NCI-H146 (cell line): ENCODE data around the gene MMS19.
"Not testable (repeated sequence)": the region's sequence is repeated elsewhere in the genome, so short reads cannot be mapped to it uniquely, and the experiment has no call there.

ENCODE experiments used
- DNase-seq: peaks from one replicate; lab custom pipeline; 2025; lab: John Stamatoyannopoulos, UW

MMS19 gene

DNA sequence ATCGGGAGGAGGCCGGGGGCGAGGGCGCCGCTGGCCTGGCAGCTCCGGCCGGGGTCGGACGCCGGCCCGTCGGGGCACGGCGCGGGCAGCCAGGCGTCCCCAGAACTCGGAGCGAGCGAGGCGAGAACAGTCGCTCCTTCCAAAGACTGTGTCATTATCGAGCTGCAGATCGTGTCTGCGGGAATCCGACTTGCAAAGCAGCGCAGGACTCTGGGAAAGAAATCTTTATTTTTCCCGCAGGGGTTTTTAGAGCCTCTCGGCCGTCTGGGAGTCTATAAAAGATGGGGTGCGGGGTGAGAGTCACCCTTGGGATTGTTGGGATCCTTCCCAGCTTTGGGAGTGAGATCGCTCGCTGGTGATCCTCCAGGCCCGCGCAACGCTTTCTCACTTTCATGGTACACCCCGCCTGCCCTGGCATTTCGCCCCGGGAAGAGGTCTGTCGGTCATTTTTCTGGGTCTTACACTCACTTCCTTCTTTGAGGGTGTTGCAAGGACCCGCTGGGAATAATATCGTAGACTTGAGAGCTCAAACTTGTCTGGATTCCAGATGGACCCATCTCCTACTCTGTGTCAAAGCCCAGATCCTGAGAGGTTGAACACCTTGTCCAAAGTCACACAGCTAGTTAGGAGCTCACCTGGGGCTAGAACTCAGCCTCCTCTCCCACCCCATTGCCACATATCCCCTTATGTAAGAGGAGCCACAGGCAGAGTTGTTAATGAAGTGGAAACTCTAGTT, 1.5 kb upstream of the MMS19 start:
- DNase-seq, result peak; percentile 57

- peak; percentile 57 for DNase-seq
These were observed 779 bp upstream of the MMS19 start, which contains the start of gene UBTD1 for GRCh38 chr10:97498841-97499560. UBTD1 (plus strand) TSS chr10:97498924; CDS start chr10:97499204, 280 bp downstream.

DNA sequence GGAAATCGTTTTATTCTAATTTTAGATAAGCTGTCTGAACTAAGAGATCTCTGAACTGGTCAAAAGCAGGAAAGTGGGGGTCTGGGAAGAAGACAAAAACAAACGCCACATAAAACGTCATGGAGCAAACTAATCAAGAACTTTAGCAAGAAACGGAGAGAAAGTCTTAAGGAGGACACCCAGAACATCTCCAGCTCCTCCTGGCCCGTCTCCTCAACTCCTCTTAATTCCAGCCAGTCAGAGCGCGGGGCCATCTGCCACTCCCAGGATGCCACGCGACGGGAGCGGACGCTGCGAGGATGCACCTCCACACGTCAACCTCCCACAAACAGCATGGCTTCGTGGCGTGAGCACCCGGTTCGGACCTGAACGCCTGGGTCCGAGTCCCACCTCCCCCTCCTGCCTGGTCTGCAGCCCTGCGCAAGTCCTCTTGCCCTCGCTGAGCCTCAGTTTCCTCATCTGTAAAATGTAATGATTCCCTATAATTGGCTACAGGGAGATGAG, 598 bp downstream of the MMS19 start:
- peak; percentile 80 for DNase-seq

DNA sequence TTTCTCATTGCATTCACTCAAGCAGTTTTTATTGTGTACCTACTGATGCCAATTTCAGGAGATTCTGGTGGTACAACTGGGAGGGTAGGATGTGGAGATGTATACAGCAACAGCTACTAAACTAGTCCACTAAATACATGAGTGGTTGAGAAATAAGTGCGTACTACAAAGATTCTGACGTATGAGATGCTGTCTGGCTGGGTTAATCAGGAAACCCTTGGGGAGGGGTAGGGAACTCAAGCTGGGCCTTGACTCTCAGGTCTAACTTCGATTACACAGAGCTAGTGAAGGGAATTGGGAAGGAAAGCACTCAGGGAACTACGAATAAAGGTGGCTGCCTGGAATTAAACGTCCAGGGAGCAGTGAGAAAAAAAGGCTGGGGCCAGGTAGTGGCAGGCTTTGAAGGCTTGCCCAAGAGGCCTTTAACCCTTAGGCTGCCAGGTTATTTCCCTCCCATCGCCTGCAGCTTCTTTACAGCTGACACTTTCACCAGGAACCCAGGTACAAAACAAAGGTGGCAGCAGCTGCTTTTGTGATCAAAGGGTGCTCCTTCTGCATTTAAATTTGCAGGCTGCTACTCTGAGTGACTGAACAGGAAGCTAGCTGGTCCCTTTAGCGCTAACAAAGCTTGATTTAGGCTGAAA, 3.2 kb downstream of the MMS19 start:
- no peak for DNase-seq

GRCh38 chr10:97494151-97494550, 4.1 kb downstream of the MMS19 start:
- DNase-seq, result no peak

GRCh38 chr10:97490592-97490991, 7.6 kb downstream of the MMS19 start:
- no peak for DNase-seq

- DNase-seq, result no peak
These were observed 12.5 kb downstream of the MMS19 start for GRCh38 chr10:97485647-97486281.

DNA sequence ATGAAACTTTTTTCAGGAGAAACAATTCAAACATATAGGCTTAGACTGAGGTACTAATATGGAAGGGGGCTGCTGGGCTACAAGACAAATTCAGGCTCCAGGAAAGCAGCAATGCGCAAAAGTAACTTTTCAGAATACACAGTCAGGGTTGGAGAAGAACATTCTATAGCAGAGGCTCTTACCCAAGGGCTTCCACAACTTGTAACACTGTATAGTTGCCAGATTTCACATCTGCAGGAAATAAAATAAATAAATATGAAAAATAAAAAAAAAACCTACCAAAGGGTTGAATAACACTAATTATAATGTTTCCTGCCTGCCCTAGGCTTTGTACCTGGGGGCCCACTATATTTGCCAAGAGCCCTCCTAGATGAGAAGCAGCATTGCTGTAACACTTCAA, 14.3 kb downstream of the MMS19 start:
- DNase-seq, result no peak

- DNase-seq, result no peak
These were observed 14.7 kb downstream of the MMS19 start for GRCh38 chr10:97483506-97483905.

- DNase-seq, result no peak
These were observed 15.8 kb downstream of the MMS19 start for GRCh38 chr10:97482381-97482780.

GRCh38 chr10:97481071-97481470, 17.2 kb downstream of the MMS19 start:
- DNase-seq, result no peak

GRCh38 chr10:97479939-97480338, 18.3 kb downstream of the MMS19 start:
- DNase-seq, result no peak

GRCh38 chr10:97479410-97479809, 18.8 kb downstream of the MMS19 start:
- DNase-seq, result not testable (repeated sequence)

GRCh38 chr10:97475936-97476594, 22.2 kb downstream of the MMS19 start:
- DNase-seq, result no peak

GRCh38 chr10:97474918-97475317, 23.3 kb downstream of the MMS19 start:
- DNase-seq, result no peak

DNA sequence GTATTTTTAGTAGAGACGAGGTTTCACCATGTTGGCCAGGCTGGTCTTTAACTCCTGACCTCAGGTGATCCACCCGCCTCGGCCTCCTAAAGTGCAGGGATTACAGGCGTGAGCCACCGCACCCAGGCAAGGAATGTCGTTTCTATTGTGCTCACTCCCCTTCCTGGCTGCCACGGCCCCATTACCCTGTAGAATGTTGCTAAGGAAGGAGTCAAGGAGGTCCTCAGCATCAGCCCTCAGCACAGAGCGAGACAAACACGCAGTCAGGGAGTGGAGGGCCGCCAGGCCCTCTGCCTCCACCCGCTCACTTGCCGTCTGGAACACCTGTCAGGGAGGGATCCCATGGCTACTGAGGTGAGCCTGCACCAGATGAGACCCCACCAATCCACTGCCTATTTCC, 29.4 kb downstream of the MMS19 start:
- DNase-seq, result not testable (repeated sequence)

- DNase-seq, result no peak
These were observed 30.1 kb downstream of the MMS19 start for GRCh38 chr10:97468162-97468561.

- DNase-seq, result no peak
These were observed 31.5 kb downstream of the MMS19 start for GRCh38 chr10:97466755-97467154.

DNA sequence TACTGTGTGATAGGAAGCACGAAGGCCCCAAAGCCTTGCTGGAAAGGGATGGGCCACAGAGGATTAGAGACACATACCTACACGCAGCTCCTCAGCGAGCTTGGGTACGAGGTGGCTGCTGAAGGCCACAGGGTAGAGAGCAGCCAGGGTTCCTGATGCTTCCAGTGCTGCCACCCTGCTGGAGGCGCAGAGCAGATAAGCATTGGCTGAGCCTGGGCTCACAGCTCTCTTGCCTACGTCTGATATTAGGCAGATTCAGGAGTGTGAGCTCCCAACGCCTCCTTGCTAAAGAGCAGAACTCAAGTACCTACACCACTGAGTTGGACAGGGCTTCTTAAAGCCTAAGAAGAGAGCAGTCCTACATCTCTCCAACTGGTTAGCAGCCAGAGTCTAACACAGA, 32.2 kb downstream of the MMS19 start:
- DNase-seq, result no peak

DNA sequence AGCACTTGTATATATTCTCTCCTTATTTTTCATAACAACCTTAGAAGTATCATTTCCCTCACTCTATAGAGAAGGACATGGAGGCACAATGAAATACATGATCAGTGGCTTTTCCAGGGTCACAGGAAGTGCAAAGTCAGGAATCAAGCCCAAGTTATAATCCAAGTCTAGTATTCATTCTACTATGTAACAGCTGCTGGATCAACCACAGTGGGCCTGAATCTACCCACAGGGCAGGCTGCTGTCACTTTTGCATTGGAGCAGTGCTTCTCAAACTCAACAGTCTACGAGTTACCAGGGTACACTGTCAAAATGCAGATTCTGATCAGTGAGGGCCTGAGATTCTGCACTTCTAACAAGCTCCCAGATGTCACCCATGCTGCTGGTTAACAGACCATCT, 34.0 kb downstream of the MMS19 start:
- DNase-seq, result no peak

GRCh38 chr10:97463363-97464132, 34.7 kb downstream of the MMS19 start:
- DNase-seq, result peak; percentile 42
